Adrenal gland (tissue), 5 donors: ENCODE measurements around the gene HTR2C.
A peak's percentile ranks its signal among the peaks of the same experiment; 100 is the strongest.

ENCODE experiments used
- POLR2A ChIP-seq, 2 donors: fragments of 450-650 bp; IDR thresholded peaks; one replicate each; pipeline ENCODE4 v1.6.1; 2017; ENCODE audit warnings: antibody characterized with exemption in 2 of 2, mild to moderate bottlenecking in 2 of 2, moderate library complexity in 1 of 2
- TF ChIP-seq, protein P1 (sequence below), 6 experiments: fragments of 450-650 bp in 4 of 6; fragments of 200-600 bp in 2 of 6; sonication (generic) in 1 of 6; IDR thresholded peaks; 1 replicate in 5 of 6; 2 replicates in 1 of 6; pipeline versions ENCODE4 v1.5.1 to v1.8.0; 2016 to 2021; ENCODE audit warnings: antibody characterized with exemption in 6 of 6, mild to moderate bottlenecking in 2 of 6, moderate library complexity in 1 of 6
- donor health status: DM: no; HTN: no; CAD: no.

DNA sequence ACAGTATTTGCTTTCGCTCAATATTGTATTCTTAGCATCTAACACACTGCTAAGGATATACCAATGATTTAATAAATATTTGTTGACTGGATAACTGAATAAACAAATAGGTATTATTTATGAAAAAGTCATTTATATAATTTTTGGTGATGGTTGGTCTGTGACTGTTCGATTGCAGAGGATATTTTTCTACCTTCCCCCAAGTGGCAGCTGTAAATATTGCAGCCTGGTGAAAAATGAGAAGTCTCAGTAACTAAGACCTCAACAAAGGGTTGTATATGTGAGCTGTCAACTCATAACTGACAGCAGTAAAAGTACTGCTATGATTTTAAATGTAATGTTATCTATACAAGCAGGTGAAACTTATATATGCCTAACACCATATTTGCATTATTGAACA lies 36.0 kb downstream of the HTR2C start:
- TF ChIP-seq, protein P1, sequence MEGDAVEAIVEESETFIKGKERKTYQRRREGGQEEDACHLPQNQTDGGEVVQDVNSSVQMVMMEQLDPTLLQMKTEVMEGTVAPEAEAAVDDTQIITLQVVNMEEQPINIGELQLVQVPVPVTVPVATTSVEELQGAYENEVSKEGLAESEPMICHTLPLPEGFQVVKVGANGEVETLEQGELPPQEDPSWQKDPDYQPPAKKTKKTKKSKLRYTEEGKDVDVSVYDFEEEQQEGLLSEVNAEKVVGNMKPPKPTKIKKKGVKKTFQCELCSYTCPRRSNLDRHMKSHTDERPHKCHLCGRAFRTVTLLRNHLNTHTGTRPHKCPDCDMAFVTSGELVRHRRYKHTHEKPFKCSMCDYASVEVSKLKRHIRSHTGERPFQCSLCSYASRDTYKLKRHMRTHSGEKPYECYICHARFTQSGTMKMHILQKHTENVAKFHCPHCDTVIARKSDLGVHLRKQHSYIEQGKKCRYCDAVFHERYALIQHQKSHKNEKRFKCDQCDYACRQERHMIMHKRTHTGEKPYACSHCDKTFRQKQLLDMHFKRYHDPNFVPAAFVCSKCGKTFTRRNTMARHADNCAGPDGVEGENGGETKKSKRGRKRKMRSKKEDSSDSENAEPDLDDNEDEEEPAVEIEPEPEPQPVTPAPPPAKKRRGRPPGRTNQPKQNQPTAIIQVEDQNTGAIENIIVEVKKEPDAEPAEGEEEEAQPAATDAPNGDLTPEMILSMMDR (IDR thresholded peaks at IDR 0.05), result peak in 5 of 6 experiments; percentile 11 to 52 (median 14)
- no peak for TF ChIP-seq POLR2A (IDR thresholded peaks at IDR 0.05)
